Measurements from ENCODE around the gene SACM1L. TPM values are rescaled to one million over a fixed set of nuclear protein-coding genes. Genes with fewer than 3 reads are reported as not detected.

SACM1L gene
- total and polyA plus RNA-seq, 2 of the 4 experiments (the other 2 are of a cell fraction) = 19.0 to 40.9 TPM

- Histone ChIP-seq H3K4me2 (ENCODE audit: low read depth, low read length) (peak overlapping the region; percentile 76), H4K8ac (ENCODE audit: low read depth in 2 of 2, low read length in 2 of 2) (peak overlapping the region in 1 of 2 experiments; percentile 13; a peak in 1 of 4 replicates), H3K23ac (ENCODE audit: low read depth, low read length) (no peak overlapping the region), H3K18ac (ENCODE audit: low read depth, low read length) (no peak overlapping the region), H3K9ac (ENCODE audit: low read depth, low read length) (peak overlapping the region; percentile 7; the same call in 1 of the 2 replicates), H3K79me1 (ENCODE audit: low read depth in 1 of 2, low read length in 2 of 2) (peaks cover 8 to 27% of the 10 kb centered on the region in 2 experiments; a peak in 3 of 4 replicates), H2AK5ac (ENCODE audit: low read depth, low read length) (no peak overlapping the region), H3K4ac (ENCODE audit: low read depth, low read length) (no peak overlapping the region), H3K36me3 (ENCODE audit: control insufficient read depth, insufficient read depth, low read length) (no peaks in the 10 kb centered on the region; the same call in 1 of the 2 replicates), H2BK20ac (ENCODE audit: low read depth, low read length) (no peak overlapping the region), H3K4me3 (ENCODE audit: insufficient read depth, low read depth, low read length) (peak overlapping the region; percentile 48), H3K27ac (ENCODE audit: insufficient read depth, low read length) (no peak overlapping the region; the same call in 1 of the 2 replicates), H3K27me3 (ENCODE audit: control insufficient read depth, insufficient read depth, low read length) (no peaks in the 10 kb centered on the region), H3K9me1 (ENCODE audit: insufficient read depth, low read length) (peaks cover 7% of the 10 kb centered on the region; the same call in 1 of the 2 replicates), H4K91ac (ENCODE audit: insufficient read depth, low read depth, low read length) (no peak overlapping the region), H4K20me1 (ENCODE audit: insufficient read depth, low read length) (peaks cover 19% of the 10 kb centered on the region; the same call in 1 of the 2 replicates), H4K5ac (ENCODE audit: low read depth, low read length) (no peak overlapping the region), H2AK9ac (replicated peaks; ENCODE audit: low read depth, low read length, poor library complexity) (no peak overlapping the region), H2BK120ac (ENCODE audit: low read depth, low read length) (no peak overlapping the region), H3K14ac (replicated peaks; ENCODE audit: low read depth, low read length) (no peak overlapping the region), H3K4me1 (ENCODE audit: control insufficient read depth, insufficient read depth, low read length) (peaks cover 4% of the 10 kb centered on the region), H2BK15ac (ENCODE audit: low read depth, low read length) (no peak overlapping the region), H3K56ac (ENCODE audit: extremely low read depth, insufficient read depth, low read length) (no peak overlapping the region), H2AFZ (replicated peaks; ENCODE audit: low read length, poor library complexity) (peak overlapping the region; percentile 89), H3K9me3 (ENCODE audit: control insufficient read depth, insufficient read depth, low read length) (no peaks in the 10 kb centered on the region), H2BK5ac (ENCODE audit: low read depth, low read length, poor library complexity, severe bottlenecking) (no peak overlapping the region)
- ChIA-PET CTCF (interaction anchor here (0.6 kb wide), 1 partner anchor 27 kb away, joined by 5 read pairs; no protein-coding TSS in a partner anchor), POLR2A (ENCODE audit: unreplicated experiment) (no interaction called here)
- intact Hi-C loops (cut with micrococcal nuclease) = no loop called here
- DNase-seq (peak; percentile 33), ATAC-seq (ENCODE audit: low read depth) (0 out of 2 replicates have a peak, but pooled peaks have one; percentile 6)
- dilution Hi-C loops (cut with HindIII; ENCODE audit: low sequenced_read_pairs, unreplicated experiment) = no loop called here
- in situ Hi-C loops (cut with MboI; ENCODE audit: low sequenced_read_pairs) = no loop called here
- 0% methylated on average over 11 of the region's 35 CpGs; no CpG with 5 or more reads in 1 of the 2 experiments for WGBS, 2 experiments (ENCODE audit: extremely low coverage in 2 of 2, insufficient read length in 1 of 2)
- no TSS peak for BruUV-seq (replicated peaks)
- TF ChIP-seq MAZ (IDR thresholded peaks at IDR 0.05; ENCODE audit: borderline replicate concordance, low read depth, low read length) (no peak), CTCF (conservative IDR thresholded peaks at IDR 0.05; ENCODE audit: low read depth, low read length) (no peak), FOS (IDR thresholded peaks at IDR 0.05; ENCODE audit: low read depth, low read length) (no peak), MAFK (IDR thresholded peaks at IDR 0.05; ENCODE audit: low read depth, low read length) (no peak), RFX5 (IDR thresholded peaks at IDR 0.05; ENCODE audit: low read depth, low read length) (no peak), NFE2L2 (IDR thresholded peaks at IDR 0.05; ENCODE audit: low read depth, low read length) (no peak), RCOR1 (IDR thresholded peaks at IDR 0.05; ENCODE audit: insufficient replicate concordance, low read length) (no peak), POLR2A (IDR thresholded peaks at IDR 0.05; ENCODE audit: low read depth, low read length) (no peak), MXI1 (IDR thresholded peaks at IDR 0.05; ENCODE audit: borderline replicate concordance, low read depth, low read length) (no peak), RAD21 (IDR thresholded peaks at IDR 0.05; ENCODE audit: low read length) (no peak), CEBPB (IDR thresholded peaks at IDR 0.05; ENCODE audit: low read depth, low read length) (no peak), BHLHE40 (IDR thresholded peaks at IDR 0.05; ENCODE audit: low read depth, low read length) (no peak), CHD1 (IDR thresholded peaks at IDR 0.05; ENCODE audit: low read depth, low read length) (no peak)
- TF ChIP-seq, protein P1, sequence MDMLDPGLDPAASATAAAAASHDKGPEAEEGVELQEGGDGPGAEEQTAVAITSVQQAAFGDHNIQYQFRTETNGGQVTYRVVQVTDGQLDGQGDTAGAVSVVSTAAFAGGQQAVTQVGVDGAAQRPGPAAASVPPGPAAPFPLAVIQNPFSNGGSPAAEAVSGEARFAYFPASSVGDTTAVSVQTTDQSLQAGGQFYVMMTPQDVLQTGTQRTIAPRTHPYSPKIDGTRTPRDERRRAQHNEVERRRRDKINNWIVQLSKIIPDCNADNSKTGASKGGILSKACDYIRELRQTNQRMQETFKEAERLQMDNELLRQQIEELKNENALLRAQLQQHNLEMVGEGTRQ (IDR thresholded peaks at IDR 0.05; ENCODE audit: low read depth, low read length) = no peak
- TF ChIP-seq, protein P2, sequence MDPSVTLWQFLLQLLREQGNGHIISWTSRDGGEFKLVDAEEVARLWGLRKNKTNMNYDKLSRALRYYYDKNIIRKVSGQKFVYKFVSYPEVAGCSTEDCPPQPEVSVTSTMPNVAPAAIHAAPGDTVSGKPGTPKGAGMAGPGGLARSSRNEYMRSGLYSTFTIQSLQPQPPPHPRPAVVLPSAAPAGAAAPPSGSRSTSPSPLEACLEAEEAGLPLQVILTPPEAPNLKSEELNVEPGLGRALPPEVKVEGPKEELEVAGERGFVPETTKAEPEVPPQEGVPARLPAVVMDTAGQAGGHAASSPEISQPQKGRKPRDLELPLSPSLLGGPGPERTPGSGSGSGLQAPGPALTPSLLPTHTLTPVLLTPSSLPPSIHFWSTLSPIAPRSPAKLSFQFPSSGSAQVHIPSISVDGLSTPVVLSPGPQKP (IDR thresholded peaks at IDR 0.05; ENCODE audit: borderline replicate concordance, low read depth, low read length) = no peak
These were observed 858 bp upstream of the SACM1L start for GRCh38 chr3:45688194-45688881.

Measured in IMR-90 (cell line).